Camera-type eye (tissue), 1 donor: Measurements from ENCODE around the gene GPATCH2. TPM values are rescaled to one million over a fixed set of nuclear protein-coding genes. Genes with fewer than 3 reads are reported as not detected.

Source experiments
- total RNA-seq: library from RNA; depleted of rRNA; stranded (reverse); fragments of >200 nt; gene quantifications from one replicate; pipeline ENCODE4 v1.2.3, GENCODE V29; 2014

Gene GPATCH2
- 42.7 TPM for total RNA-seq

DNA sequence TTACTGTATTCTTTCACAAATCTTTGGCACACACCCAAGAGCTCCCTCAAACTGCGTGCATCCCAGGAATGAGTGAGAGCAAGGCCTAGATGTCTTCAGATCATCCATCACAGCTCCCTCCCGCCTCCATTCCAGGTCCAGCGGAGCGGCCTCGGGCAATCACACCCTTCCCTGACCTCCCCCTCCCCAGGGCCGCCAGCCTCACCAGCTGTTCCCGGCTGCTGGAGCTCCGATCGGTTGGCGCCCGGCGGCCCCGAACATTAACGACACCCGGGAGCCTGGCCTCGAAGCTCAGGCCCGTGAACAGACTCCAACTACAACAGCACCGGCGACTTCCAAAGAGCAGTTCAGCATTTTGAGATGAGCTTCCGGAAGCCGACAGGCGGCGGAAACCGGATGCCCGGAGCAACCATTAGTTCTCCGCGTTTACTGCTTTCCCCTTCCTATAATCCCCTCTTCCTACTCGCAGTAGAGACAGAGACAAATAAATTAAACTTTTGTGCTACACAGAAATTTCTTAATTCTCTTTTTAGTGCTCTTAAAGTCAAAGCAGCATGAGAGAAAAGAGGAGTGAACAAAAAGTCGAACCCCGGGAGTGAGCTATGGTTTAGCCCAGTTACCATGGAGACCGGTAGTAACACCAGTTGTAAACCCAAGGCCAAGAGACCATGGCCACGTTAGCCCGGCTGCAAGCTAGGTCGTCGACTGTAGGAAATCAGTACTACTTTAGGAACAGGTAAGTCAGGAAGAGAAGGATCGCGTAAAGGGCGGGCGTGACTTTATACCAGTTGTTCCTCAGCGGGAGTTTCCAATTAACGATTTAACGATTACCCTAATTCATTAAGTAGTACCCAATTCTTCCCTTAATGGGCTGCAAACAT is at the start of gene GPATCH2, which contains the start of gene SPATA17:
Gene GPATCH2 (minus strand): TSS at position 380 of the 881 bp plus-strand sequence. CDS start 119 bp downstream, at position 261.
Gene SPATA17 (plus strand): TSS at position 634 of the 881 bp plus-strand sequence. CDS start 35 bp downstream, at position 669.

Other genes starting within 250 kb of the GPATCH2 start
- gene SPATA17, start 254 bp upstream of the GPATCH2 start, total RNA-seq, result 3.7 TPM